ENCODE measurements around the gene ST3GAL2.

The ST3GAL2 gene

DNA sequence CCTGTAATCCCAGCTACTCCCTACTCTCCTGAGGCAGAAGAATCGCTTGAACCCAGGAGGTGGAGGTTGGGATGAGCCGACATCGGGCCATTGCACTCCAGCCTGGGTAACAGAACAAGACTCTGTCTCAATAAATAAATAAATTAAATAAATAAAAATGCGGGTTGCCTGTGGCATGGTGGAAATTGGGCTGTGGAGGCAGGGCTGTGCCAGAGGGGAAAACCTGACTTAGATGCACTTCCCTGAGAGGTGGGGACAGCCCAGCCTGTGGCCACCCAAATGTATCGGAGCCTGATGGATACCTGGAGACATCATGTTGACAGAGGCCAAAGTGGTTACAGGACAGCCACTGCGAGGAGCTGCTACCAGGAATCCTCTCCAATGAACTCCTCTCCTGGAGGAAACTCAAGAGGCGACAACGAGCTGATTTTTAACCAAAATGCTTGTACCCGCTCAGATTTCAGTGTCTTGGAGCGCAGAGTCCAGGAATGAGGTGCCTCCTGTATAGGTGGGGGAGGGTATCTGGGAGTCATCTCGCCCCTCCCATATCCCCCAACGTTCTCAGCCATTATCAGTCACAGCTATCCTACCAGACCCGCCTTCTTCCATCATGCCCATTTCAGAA lies 59.9 kb downstream of the ST3GAL2 start:
- TF ChIP-seq, protein P1, sequence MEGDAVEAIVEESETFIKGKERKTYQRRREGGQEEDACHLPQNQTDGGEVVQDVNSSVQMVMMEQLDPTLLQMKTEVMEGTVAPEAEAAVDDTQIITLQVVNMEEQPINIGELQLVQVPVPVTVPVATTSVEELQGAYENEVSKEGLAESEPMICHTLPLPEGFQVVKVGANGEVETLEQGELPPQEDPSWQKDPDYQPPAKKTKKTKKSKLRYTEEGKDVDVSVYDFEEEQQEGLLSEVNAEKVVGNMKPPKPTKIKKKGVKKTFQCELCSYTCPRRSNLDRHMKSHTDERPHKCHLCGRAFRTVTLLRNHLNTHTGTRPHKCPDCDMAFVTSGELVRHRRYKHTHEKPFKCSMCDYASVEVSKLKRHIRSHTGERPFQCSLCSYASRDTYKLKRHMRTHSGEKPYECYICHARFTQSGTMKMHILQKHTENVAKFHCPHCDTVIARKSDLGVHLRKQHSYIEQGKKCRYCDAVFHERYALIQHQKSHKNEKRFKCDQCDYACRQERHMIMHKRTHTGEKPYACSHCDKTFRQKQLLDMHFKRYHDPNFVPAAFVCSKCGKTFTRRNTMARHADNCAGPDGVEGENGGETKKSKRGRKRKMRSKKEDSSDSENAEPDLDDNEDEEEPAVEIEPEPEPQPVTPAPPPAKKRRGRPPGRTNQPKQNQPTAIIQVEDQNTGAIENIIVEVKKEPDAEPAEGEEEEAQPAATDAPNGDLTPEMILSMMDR (conservative IDR thresholded peaks at IDR 0.05; ENCODE audit: low read depth, low read length), result no peak
- DNase-seq (ENCODE audit: low read depth), result no peak
- H3K4me3 ChIP-seq (ENCODE audit: low read depth, low read length), result no peak overlapping the region

DNA sequence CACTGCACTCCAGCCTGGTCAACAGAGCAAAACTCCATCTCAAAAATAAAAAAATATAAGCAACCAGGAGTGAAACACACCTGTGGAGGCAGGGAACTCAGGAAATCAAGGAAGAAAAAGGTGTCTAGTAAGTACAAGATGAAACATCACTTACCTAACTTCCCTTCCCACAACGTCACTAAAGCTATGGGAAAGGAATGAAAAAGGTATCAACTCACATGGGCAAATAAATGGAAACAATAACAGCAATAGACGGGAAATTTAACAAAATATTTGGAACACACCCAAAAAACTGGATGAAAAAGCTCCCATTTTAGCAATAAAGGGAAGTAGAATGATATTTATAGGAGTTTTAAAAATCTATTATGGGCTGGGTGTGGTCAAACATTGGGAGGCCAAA lies 61.1 kb downstream of the ST3GAL2 start:
- TF ChIP-seq, protein P1 (conservative IDR thresholded peaks at IDR 0.05; ENCODE audit: low read depth, low read length), result no peak
- no peak overlapping the region for H3K4me3 ChIP-seq (ENCODE audit: low read depth, low read length)
- no peak for DNase-seq (ENCODE audit: low read depth)

- TF ChIP-seq, protein P1 (conservative IDR thresholded peaks at IDR 0.05; ENCODE audit: low read depth, low read length), result no peak
- H3K4me3 ChIP-seq (ENCODE audit: low read depth, low read length), result no peak overlapping the region
- no peak for DNase-seq (ENCODE audit: low read depth)
Measured at GRCh38 chr16:70375636-70376611, 63.0 kb downstream of the ST3GAL2 start.

DNA sequence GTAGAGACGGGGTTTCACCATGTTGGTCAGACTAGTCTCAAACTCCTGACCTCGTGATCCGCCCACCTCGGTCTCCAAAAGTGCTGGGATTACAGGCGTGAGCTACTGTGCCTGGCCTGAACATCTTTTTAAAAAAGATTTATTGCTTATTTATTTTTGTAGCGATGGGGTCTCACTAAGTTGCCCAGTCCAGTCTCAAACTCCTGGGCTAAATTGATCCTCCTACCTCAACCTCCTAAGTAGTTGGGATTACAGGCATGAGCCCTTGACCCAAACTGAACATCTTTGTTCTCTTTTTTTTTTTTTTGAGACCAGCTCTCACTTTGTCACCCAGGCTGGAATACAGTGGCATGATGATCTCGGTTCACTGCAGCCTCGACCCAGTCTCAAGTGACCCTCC lies 64.7 kb downstream of the ST3GAL2 start:
- no peak for DNase-seq (ENCODE audit: low read depth)
- no peak overlapping the region for H3K4me3 ChIP-seq (ENCODE audit: low read depth, low read length)
- TF ChIP-seq, protein P1 (conservative IDR thresholded peaks at IDR 0.05; ENCODE audit: low read depth, low read length), result no peak

DNA sequence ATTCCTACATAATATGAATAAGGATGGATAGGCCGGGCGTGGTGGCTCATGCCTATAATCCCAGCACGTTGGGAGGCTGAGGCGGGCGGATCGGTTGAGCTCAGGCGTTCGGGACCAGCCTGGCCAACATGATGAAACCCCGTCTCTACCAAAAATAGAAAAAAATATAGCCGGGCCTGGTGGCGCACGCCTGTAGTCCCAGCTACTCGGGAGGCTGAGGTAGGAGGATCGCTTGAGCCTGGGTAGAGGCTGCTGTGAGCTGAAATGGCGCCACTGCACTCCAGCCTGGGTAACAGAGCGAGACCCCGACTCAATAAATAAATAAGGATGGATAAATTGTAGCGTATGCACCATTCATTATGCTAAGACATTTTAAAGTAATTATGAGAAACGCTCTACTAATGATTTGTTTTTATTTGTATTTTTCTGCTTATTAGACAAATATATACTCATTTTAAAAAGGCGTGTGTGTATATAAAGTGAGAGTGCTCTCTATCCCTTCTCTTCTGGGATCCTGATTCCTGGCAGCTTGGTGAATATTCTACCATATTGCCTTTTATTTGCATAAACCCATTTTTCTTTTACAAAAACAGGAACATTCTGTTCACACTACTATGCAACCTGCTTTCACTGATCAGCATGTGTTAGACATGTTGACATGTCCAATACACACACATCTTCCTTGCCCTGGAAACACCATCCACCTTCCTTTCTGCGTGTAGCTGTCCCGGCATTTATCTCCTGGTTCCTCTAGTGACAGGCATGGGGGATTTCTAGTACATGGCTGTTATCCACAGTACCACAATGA lies 65.8 kb downstream of the ST3GAL2 start:
- H3K4me3 ChIP-seq (ENCODE audit: low read depth, low read length), result no peak overlapping the region

DNA sequence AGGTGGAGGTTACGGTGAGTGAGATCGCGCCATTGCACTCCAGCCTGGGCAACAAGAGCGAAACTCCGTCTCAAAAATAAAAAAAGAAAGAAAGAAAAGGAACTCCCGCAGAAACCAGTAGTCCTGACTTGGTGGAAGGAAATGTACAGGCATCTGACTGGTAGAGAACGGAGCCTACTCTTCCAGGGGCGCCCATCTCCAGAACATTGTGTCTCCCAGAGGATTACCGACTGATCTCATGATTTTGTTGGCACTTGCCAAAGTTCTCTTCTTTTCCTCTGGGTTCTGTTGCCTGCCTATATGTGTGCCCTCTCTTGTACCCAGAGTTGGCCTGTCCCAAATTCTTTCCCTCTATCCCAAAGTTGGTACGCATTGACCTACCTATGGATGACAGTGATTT lies 68.0 kb downstream of the ST3GAL2 start:
- no peak for DNase-seq (ENCODE audit: low read depth)
- TF ChIP-seq, protein P1 (conservative IDR thresholded peaks at IDR 0.05; ENCODE audit: low read depth, low read length), result no peak
- no peak overlapping the region for H3K4me3 ChIP-seq (ENCODE audit: low read depth, low read length)

More for the DNA sequence above, 65.8 kb downstream of the ST3GAL2 start:
- DNase-seq (ENCODE audit: low read depth), result no peak
- TF ChIP-seq, protein P1 (conservative IDR thresholded peaks at IDR 0.05; ENCODE audit: low read depth, low read length), result no peak

Measured in choroid plexus epithelial cell (primary cell).